Effector memory CD8-positive, alpha-beta T cell (primary cell): ENCODE measurements around the gene SYT11.
A peak's percentile ranks its signal among the peaks of the same experiment; 100 is the strongest.

Source experiments
- ATAC-seq: fragments of 150-1000 bp; cut with Tn5 transposase; replicated peaks from 2 replicates; pipeline ENCODE4 v1.10.0; 2021; ENCODE audit warnings: mild to moderate bottlenecking, moderate library complexity
- DNase-seq, 3 experiments: peaks; one replicate each; pipeline ENCODE4 v3.0.0; 2021
- H3K27ac Mint-ChIP-seq, 2 donors: one replicate each; pipeline ENCODE4 v1.8.0; 2022; ENCODE audit warnings: mild to moderate bottlenecking in 2 of 2, mixed read lengths in 2 of 2, moderate library complexity in 2 of 2
- H3K27me3 Mint-ChIP-seq, 2 donors: one replicate each; pipeline ENCODE4 v1.8.0; 2022; ENCODE audit warnings: mixed read lengths in 2 of 2
- H3K36me3 Mint-ChIP-seq: one replicate; pipeline ENCODE4 v1.8.0; 2022; ENCODE audit warnings: mild to moderate bottlenecking, moderate library complexity, mixed read lengths; ENCODE audit not compliant: insufficient read depth
- H3K4me1 Mint-ChIP-seq, 2 donors: one replicate each; pipeline ENCODE4 v1.8.0; 2022; ENCODE audit warnings: low read depth in 2 of 2, mixed read lengths in 2 of 2
- H3K4me3 Mint-ChIP-seq, 2 donors: one replicate each; pipeline ENCODE4 v1.8.0; 2022; ENCODE audit warnings: mild to moderate bottlenecking in 2 of 2, mixed read lengths in 2 of 2, moderate library complexity in 2 of 2
- H3K9me3 Mint-ChIP-seq, 2 donors: one replicate each; pipeline ENCODE4 v1.8.0; 2022; ENCODE audit warnings: mixed read lengths in 2 of 2

Gene SYT11

GRCh38 chr1:155847823-155848529 is 11.4 kb upstream of the SYT11 start:
- H3K4me3 Mint-ChIP-seq, result no peak overlapping the region
- no peaks in the 10 kb centered on the region for H3K9me3 Mint-ChIP-seq
- peak overlapping the region; percentile 9 to 63 for H3K27ac Mint-ChIP-seq
- ATAC-seq (no peak), DNase-seq (no peak)
- H3K4me1 Mint-ChIP-seq, result peaks cover 31 to 65% of the 10 kb centered on the region in 2 donors
- no peaks in the 10 kb centered on the region for H3K27me3 Mint-ChIP-seq
- peaks cover 67% of the 10 kb centered on the region for H3K36me3 Mint-ChIP-seq

GRCh38 chr1:155850345-155850744 is 9.0 kb upstream of the SYT11 start:
- Mint-ChIP-seq H3K4me3 (peak overlapping the region in 1 of 2 donors; percentile 23), H3K36me3 (peaks cover 68% of the 10 kb centered on the region), H3K4me1 (peaks cover 20 to 50% of the 10 kb centered on the region in 2 donors), H3K9me3 (no peaks in the 10 kb centered on the region), H3K27ac (peak overlapping the region in 1 of 2 donors; percentile 84), H3K27me3 (no peaks in the 10 kb centered on the region)
- ATAC-seq (no peak), DNase-seq (no peak)

GRCh38 chr1:155856257-155856974 is 3.0 kb upstream of the SYT11 start:
- H3K27me3 Mint-ChIP-seq, result no peaks in the 10 kb centered on the region
- ATAC-seq (no peak), DNase-seq (no peak)
- peaks cover 48% of the 10 kb centered on the region for H3K36me3 Mint-ChIP-seq
- peak overlapping the region; percentile 98 for H3K27ac Mint-ChIP-seq
- H3K4me3 Mint-ChIP-seq, result peak overlapping the region; percentile 94 to 98
- peaks cover 28 to 57% of the 10 kb centered on the region in 2 donors for H3K4me1 Mint-ChIP-seq
- no peaks in the 10 kb centered on the region for H3K9me3 Mint-ChIP-seq

- ATAC-seq, result peak; percentile 54
- Mint-ChIP-seq H3K36me3 (peaks cover 40% of the 10 kb centered on the region), H3K27ac (peak within 1 kb of the TSS; percentile 98), H3K4me1 (peaks cover 26 to 53% of the 10 kb centered on the region in 2 donors), H3K27me3 (no peaks in the 10 kb centered on the region), H3K4me3 (peak within 1 kb of the TSS; percentile 94 to 98), H3K9me3 (no peaks in the 10 kb centered on the region)
- peak; percentile 82 to 85 (median 84) for DNase-seq
Observed at GRCh38 chr1:155856975-155857930, 2.1 kb upstream of the SYT11 start, which contains the start of gene GON4L. GON4L (minus strand) TSS chr1:155857214; CDS start chr1:155853780, 3,434 bp downstream.

- peak overlapping the region; percentile 96 to 98 for H3K27ac Mint-ChIP-seq
- no peaks in the 10 kb centered on the region for H3K27me3 Mint-ChIP-seq
- DNase-seq (peak in 1 of 3 experiments; percentile 4), ATAC-seq (no peak)
- peaks cover 26% of the 10 kb centered on the region for H3K36me3 Mint-ChIP-seq
- peak overlapping the region; percentile 87 for H3K4me3 Mint-ChIP-seq
- no peaks in the 10 kb centered on the region for H3K9me3 Mint-ChIP-seq
- H3K4me1 Mint-ChIP-seq, result peaks cover 23 to 42% of the 10 kb centered on the region in 2 donors
Observed at GRCh38 chr1:155858800-155859233, 550 bp upstream of the SYT11 start.

GRCh38 chr1:155859881-155860871 is 809 bp downstream of the SYT11 start:
- peak overlapping the region; percentile 96 to 98 for H3K27ac Mint-ChIP-seq
- no peaks in the 10 kb centered on the region for H3K9me3 Mint-ChIP-seq
- peaks cover 23 to 40% of the 10 kb centered on the region in 2 donors for H3K4me1 Mint-ChIP-seq
- ATAC-seq, result peak; percentile 71
- H3K4me3 Mint-ChIP-seq, result peak overlapping the region; percentile 87
- peaks cover 29% of the 10 kb centered on the region for H3K36me3 Mint-ChIP-seq
- peak; percentile 67 to 77 (median 70) for DNase-seq
- H3K27me3 Mint-ChIP-seq, result no peaks in the 10 kb centered on the region

- no peaks in the 10 kb centered on the region for H3K9me3 Mint-ChIP-seq
- ATAC-seq, result no peak
- peak overlapping the region; percentile 87 for H3K4me3 Mint-ChIP-seq
- no peaks in the 10 kb centered on the region for H3K27me3 Mint-ChIP-seq
- peak overlapping the region; percentile 96 to 98 for H3K27ac Mint-ChIP-seq
- no peak for DNase-seq
- H3K36me3 Mint-ChIP-seq, result peaks cover 29% of the 10 kb centered on the region
- peaks cover 23 to 38% of the 10 kb centered on the region in 2 donors for H3K4me1 Mint-ChIP-seq
Observed at GRCh38 chr1:155860970-155861510, 1.7 kb downstream of the SYT11 start.

- Mint-ChIP-seq H3K36me3 (peaks cover 28% of the 10 kb centered on the region), H3K4me3 (no peak overlapping the region), H3K27ac (peak overlapping the region in 1 of 2 donors; percentile 0), H3K9me3 (no peaks in the 10 kb centered on the region), H3K27me3 (no peaks in the 10 kb centered on the region), H3K4me1 (peaks cover 18 to 32% of the 10 kb centered on the region in 2 donors)
- ATAC-seq (no peak), DNase-seq (no peak)
Observed at GRCh38 chr1:155861896-155862295, 2.5 kb downstream of the SYT11 start.

GRCh38 chr1:155864393-155864792 is 5.0 kb downstream of the SYT11 start:
- H3K4me3 Mint-ChIP-seq, result no peak overlapping the region
- DNase-seq (no peak), ATAC-seq (no peak)
- H3K36me3 Mint-ChIP-seq, result peaks cover 22% of the 10 kb centered on the region
- H3K9me3 Mint-ChIP-seq, result no peaks in the 10 kb centered on the region
- H3K4me1 Mint-ChIP-seq, result peaks cover 11 to 19% of the 10 kb centered on the region in 2 donors
- H3K27ac Mint-ChIP-seq, result no peak overlapping the region
- H3K27me3 Mint-ChIP-seq, result no peaks in the 10 kb centered on the region

- H3K36me3 Mint-ChIP-seq, result peaks cover 18% of the 10 kb centered on the region
- H3K4me3 Mint-ChIP-seq, result no peak overlapping the region
- ATAC-seq, result no peak
- H3K27me3 Mint-ChIP-seq, result no peaks in the 10 kb centered on the region
- no peaks in the 10 kb centered on the region for H3K9me3 Mint-ChIP-seq
- peaks cover 3 to 4% of the 10 kb centered on the region in 2 donors for H3K4me1 Mint-ChIP-seq
- peak overlapping the region in 1 of 2 donors; percentile 35 for H3K27ac Mint-ChIP-seq
- DNase-seq, result no peak
Observed at GRCh38 chr1:155867766-155868165, 8.4 kb downstream of the SYT11 start.

GRCh38 chr1:155871390-155871789 is 12.0 kb downstream of the SYT11 start:
- DNase-seq (no peak), ATAC-seq (no peak)
- Mint-ChIP-seq H3K36me3 (peaks cover 33% of the 10 kb centered on the region), H3K4me1 (peaks cover 3 to 4% of the 10 kb centered on the region in 2 donors), H3K9me3 (no peaks in the 10 kb centered on the region), H3K27ac (peak overlapping the region in 1 of 2 donors; percentile 25), H3K4me3 (no peak overlapping the region), H3K27me3 (no peaks in the 10 kb centered on the region)

- H3K4me3 Mint-ChIP-seq, result no peak overlapping the region
- no peak for ATAC-seq
- H3K27me3 Mint-ChIP-seq, result no peaks in the 10 kb centered on the region
- H3K27ac Mint-ChIP-seq, result no peak overlapping the region
- peaks cover 40% of the 10 kb centered on the region for H3K36me3 Mint-ChIP-seq
- no peaks in the 10 kb centered on the region for H3K9me3 Mint-ChIP-seq
- DNase-seq, result no peak
- H3K4me1 Mint-ChIP-seq, result peaks cover 3 to 4% of the 10 kb centered on the region in 2 donors
Observed at GRCh38 chr1:155872527-155872926, 13.2 kb downstream of the SYT11 start.
